ACHN (cell line): ENCODE data around the gene CRTC3.
"Not testable (repeated sequence)": the region's sequence is repeated elsewhere in the genome, so short reads cannot be mapped to it uniquely, and the experiment has no call there.

Experiments
- DNase-seq: peaks from one replicate; pipeline ENCODE4 v3.0.0-alpha.2; 2015
- in situ Hi-C: cut with HindIII; loops from 2 replicates; pipeline ENCODE4 v1.10.0; 2017; ENCODE audit warnings: low sequenced_read_pairs, low pct_ligation_motif_present, low pct_unique_long_range_greater_than_20kb

The CRTC3 gene

DNA sequence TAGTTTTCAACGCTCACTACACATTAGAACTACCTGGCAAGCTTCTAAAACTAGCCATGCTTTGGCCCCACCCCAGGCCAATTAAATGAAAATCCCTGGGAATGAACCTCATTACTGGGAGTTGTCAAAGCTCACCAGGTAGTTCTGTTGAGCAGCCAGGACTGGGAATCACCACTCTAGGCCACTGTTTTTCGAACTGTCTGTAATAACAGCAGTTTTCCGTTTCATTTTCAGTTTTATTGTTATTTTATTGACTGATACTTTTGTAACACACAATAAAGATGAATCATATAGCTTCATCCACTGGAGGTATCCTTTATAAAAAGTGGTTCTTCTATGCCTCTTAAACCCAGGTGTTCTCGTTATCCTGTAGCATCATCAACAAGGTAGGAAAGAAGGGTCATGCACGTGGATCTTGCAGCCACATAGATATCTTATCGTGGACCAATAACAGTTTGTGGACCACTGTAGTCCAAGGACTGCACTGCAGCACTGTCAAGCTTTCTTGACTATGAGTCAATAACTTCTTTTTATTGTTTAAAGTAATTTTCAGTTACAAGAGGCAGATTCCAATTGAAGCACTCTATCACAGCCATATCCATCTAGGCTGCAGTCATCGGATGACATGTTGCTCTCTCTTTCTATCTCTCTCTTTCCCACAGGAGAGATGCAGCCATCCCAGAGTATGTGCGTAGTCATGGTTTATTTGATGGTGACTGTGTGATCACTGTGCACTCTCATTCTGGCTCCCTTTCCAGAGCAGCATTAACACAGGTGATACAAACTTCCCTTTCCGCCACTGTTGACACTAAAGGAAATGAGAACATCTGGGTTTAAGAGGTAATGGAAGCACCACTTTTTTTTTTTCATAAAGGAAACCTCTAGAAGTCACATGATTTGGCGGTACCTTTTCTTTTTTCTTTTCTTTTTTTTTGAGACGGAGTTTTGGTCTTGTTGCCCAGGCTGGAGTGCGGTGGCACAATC, 148.4 kb downstream of the CRTC3 start:
- in situ Hi-C loops: no loop called here
- no peak for DNase-seq

DNA sequence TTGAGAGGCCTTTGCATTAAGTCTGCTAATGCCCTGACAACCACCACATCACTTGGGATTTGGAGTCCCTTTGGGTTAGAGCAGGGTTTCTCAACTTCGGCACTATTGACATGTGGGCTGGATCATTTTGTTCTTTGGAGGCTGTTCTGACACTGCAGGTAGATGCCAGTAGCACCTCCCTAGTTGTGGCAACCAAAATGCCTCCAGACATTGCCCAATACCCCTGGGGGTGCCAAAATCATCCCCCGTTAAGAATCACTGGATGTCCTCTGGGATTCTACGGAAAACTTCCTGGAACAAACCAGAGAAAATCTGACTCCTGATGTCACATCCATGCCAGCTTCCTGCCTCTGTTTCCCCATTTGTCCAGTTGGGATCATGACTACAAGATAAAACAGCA, 150.2 kb downstream of the CRTC3 start:
- DNase-seq: no peak
- in situ Hi-C loops: no loop called here

DNA sequence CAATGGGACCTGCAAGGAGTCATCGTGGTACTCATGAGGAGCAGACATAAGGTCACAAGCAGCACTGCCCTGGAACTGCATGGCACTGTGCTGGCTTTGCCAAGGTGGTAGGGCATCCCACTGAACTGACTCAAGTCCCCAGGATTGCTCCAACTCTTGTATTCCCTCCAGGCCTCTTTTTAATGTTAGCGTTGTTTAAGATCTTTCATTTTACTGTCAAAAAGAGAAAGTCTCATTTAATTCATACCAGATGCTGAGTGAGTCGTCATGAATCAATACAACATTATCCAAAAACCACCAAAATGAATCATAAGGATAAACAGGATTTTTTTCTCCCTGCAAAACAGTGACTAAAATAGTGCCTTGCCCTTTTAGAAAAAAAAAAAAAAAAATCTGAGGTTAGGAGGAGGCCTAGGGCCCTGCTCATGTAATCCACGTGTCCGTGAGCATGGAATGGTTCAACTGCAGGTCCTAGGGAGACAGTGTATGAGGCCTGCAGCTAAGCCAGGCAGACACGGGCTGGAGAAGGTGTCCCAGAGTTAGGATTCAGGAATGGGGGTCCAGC, 150.7 kb downstream of the CRTC3 start:
- in situ Hi-C loops: no loop called here
- DNase-seq: peak; percentile 29

DNA sequence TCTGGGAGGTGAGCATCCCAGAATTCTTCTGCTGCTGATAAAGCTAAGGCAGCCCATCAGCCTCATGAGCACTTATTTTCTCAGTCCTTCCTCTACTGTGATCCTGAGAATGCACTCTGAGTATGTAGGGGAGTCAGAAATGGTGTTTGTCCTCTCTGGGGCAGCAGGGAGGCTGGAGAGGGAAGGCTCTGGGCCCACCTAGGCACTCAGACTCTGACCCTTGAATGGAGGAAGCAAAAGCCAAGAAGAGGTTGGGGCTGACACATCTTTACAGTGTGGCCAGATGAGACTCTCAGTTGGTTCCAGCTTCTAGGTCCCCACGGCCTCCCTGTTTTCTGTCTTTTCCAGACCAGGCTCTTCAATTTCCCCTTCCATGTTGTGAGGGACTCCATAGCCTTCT, 151.3 kb downstream of the CRTC3 start:
- DNase-seq: no peak
- in situ Hi-C loops: no loop called here

DNA sequence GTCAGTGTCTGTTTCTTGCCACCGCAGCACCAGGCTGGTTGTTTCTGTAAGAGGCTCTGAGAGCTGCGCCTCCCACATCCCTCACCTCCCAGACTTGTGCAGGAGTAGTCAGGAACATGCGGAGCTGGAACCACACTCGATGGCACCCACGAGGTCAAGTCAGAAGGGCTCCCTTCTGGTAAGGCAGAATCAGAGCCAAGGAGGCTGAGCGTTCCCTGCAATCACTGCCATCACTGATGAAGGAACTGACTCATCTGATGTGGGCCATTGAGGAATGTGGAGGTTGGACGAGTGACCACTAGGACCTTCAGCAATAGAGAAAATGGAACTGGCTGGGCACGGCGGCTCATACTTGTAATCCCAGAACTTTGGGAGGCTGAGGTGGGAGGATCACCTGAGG, 151.8 kb downstream of the CRTC3 start:
- DNase-seq: no peak
- in situ Hi-C loops: no loop called here

DNA sequence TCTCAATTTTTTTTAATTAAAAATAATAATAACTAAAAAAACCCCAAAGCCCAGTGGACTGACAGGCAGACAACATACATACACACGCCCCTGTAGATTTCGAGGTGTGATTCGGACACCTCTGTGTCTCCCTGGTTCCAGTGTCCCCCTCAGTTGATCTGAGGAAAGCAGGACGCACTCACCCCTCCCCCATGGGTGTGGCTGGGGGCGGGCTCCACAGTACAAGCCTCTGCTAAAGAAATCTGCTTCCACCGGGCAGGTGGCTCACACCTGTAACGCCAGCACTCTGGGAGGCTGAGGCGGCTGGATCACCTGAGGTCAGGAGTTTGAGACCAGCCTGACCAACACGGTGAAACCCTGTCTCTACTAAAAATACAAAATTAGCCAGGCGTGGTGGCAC, 153.6 kb downstream of the CRTC3 start:
- in situ Hi-C loops: no loop called here
- DNase-seq: no peak

DNA sequence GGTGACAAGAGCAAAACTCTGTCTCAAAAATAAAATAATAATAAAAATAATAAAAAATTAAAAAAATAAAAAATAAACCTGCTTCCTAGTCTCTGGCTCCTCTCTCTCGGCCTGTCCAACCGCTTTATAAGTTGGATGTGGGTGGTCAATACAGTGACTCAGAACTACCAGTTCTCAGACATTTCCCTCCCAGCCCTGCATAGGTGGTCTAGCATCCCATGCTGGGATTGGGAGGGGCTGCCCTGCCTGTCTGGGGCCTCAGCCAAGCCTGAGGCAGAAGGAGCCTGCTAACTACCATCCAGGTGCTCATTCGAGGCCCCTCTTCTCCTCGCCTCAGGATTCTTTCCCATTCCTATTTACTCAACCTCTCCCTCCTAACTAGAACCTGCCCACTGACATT, 154.2 kb downstream of the CRTC3 start:
- in situ Hi-C loops: no loop called here

DNA sequence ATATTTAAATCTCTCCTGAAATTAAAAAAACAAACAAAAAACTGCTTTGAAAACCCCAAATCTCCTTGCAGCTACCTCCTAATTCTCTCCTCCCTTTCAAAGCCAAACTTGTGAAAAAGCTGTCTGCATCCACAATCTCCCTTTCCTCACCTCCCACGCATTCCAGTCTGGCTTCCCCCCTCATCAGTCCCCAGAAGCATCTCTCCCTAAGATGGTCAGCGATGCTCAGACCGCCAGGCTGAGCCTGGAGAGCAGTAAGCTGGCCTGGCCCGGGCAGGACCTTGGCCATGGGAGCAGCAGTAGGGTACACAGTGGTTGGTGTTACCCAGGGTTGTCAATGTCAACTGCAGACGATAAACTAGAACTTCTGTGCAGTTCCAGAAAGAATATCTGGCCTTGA, 154.6 kb downstream of the CRTC3 start:
- in situ Hi-C loops: no loop called here
- DNase-seq: no peak

More for the DNA sequence above, 154.2 kb downstream of the CRTC3 start:
- DNase-seq: no peak

DNA sequence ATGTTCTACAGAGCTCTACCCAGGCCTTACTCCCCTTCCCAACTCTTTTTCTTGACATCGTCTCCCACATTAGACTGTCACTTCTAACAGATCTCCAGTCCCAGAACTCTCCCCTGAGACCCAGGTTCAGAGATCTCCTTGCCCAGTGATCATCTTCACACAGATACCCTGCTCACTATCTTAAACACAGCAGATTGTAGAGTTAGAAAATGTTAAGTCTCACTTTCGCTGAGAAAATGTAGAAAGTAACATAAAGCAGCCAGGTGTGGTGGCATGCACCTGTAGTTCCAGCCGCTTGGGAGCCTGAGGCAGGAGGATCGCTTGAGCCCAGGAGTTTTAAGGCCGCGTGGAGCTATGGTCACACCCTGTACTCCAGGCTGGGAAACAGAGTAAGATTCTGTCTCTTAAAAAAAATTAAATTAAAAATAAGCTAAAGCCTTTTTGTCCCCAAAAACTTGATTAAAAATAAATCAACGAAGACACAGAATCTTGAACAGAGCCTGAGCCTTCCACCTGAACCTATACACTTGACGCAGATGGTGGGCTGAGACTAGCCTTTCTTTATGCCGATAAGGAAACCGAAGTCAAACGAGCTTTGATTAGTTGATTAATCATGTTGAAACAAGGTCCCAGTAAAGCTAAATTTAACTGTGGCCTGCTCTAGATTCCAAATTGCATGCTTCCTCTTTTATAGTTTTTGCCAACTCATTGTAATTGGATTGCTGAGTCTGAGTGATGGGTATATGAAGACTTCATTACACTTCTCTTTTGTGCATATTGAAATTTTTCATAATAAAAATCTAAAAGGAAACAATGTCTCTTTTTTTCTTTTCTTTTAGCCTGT, 156.1 kb downstream of the CRTC3 start:
- DNase-seq: no peak
- in situ Hi-C loops: no loop called here

DNA sequence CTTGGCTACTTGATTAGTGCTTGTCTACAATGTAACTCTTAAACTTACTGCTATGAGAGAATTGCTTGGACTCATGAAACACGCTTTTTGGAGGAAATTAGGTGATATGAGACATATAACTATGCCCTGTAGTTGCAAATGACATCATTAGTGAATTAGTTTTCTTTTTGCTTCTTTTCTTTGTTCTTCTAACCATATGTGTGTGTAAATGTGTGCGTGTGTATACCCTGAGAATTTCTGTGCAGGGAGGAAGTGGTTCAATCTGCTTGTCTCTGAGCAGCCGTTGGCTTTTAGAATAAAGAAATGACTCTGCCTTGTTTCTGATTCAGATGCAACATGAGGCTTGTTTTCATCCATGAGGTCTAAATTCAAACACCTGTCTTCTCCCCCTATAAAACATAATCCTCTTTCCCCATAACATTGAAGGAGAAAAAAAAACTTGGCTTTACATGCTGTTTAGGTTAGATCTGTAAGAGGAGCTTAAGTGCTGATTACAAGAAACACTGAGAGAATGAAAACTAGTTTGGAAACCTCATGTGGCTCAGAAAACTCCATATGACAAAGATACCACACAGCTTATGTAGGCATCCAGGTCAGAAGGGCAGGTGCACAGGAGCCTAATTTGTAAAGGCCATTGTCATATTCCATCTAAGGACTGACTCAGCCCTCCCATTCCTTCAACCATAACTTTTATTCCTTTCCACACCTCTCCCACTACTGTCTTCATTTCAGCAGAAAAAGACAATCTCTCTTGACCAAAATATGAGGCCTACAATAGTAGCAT, 156.9 kb downstream of the CRTC3 start:
- no peak for DNase-seq
- in situ Hi-C loops: no loop called here

DNA sequence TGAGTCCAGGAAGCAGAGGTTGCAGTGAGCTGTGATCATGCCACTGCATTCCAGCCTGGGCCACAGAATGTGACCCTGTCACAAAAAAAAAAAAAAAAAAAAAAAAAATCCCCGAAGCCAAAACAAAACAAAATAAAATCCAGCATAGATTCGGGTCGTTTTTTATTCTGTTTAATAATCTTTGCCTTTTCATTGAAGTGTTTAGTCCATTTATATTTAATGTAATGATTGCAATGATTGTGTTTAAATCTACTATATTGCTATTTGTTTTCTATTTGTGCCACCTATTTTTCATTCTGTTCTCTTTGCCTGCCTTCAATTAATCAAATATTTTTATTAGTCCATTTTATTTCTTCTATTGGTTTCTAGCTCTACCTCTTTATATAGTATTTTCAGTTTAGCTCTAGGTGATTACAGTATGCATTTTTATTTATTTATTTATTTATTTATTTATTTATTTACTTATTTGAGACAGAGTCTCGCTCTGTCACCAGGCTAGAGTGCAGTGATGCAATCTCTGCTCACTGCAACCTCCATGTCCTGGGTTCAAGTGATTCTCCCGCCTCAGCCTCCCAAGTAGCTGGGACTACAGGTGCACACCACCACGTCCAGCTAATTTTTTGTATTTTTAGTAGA, 159.7 kb downstream of the CRTC3 start:
- in situ Hi-C loops, DNase-seq: not testable (repeated sequence)

DNA sequence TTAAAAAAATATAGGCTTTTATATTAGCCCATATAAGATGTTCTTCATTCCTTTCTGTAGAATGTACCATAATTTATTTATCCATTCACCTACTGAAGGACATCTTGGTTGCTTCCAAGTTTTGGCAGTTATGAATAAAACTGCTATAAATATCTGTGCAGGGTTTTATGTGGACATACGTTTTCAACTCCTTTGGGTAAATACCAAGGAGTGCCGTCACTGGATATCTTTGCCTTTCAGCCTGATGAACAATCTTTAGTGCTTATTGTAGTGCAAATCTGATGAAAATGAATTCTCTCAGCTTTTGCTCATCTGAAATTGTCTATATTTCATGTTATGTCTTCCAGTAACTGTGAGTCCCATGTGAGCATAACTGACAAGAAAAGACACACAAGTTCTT, 160.9 kb downstream of the CRTC3 start:
- in situ Hi-C loops: no loop called here
- DNase-seq: no peak

DNA sequence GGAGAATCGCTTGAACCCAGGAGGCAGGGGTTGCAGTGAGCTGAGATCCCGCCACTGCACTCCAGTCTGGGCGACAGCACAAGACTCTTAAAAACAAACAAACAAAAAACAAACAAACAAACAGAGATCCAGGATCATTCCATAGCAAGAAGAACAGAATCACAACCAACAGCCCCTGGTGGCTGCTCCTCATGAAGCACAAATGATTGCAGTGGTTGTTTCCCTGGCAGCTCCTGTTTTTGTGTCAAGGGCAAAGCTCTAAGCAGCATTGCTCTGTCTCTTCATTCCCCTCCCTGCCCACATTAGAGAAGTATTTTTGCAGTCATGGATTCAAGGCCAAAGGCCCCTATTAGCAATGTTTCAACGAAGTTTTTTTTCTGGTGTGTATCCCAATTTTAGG, 161.6 kb downstream of the CRTC3 start:
- in situ Hi-C loops: no loop called here
- DNase-seq: no peak

DNA sequence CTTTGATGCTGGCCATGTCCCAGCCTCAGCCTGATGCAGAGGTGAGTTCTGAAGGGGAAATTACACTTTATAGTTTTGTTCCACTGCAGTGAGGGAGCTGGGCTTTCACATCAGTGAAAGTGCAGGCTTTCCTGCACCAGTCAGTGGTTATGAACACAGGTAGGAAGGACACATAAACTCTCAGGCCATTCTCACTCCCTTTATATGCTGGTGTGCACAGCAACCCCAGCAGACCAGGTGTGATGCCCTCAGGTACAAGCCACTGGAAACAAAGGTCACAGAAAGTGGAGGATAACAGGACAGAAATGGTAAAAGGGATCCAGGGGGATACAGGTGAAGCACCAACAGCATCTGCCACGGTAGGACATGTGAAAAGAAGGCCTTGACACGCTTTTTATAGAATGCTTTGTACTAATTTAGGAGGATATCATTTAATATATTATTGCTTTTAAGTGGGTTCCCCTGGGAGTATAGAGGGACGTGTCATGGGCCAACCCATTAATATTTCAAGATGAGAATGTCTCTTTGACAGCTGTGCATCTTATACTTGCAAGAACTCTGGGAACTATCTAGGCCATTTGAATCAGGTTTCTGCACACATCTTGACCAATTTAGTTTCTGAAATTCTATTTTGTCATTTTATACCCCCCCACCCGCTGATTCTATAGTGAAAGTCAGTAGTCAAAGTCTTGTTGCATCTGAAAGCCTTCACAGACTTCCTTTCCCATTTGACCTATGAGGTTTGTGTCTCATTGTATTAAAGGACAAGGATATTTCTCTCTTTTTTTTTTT, 162.5 kb downstream of the CRTC3 start:
- no peak for DNase-seq
- in situ Hi-C loops: no loop called here
